Measurements from ENCODE around the gene MYO9B. TPM values are rescaled to one million over a fixed set of nuclear protein-coding genes. Genes with fewer than 3 reads are reported as not detected.
A peak's percentile ranks its signal among the peaks of the same experiment; 100 is the strongest.

MYO9B gene
- polyA plus RNA-seq, 1 donor (not counting 4 experiments of a cell fraction or from before 2014, with no cell fraction given) = 14.3 TPM

- Histone ChIP-seq H4K20me1 (ENCODE audit: control insufficient read depth, extremely low read depth, insufficient read depth, low read length) (no peaks in the 10 kb centered on the region), H3K79me2 (ENCODE audit: control insufficient read depth, insufficient read depth, low read length) (peaks cover 7% of the 10 kb centered on the region), H3K9me3 (ENCODE audit: control insufficient read depth, low read depth, low read length) (no peaks in the 10 kb centered on the region), H3K27ac (ENCODE audit: control insufficient read depth, insufficient read depth, low read length) (no peak overlapping the region), H3K9me1 (ENCODE audit: control insufficient read depth, extremely low read depth, insufficient read depth, low read length) (no peaks in the 10 kb centered on the region), H3K27me3 (ENCODE audit: control insufficient read depth, extremely low read depth, insufficient read depth, low read length) (no peaks in the 10 kb centered on the region), H2AFZ (ENCODE audit: control insufficient read depth, low read length) (no peak overlapping the region), H3K4me2 (ENCODE audit: control insufficient read depth, extremely low read depth, insufficient read depth, low read depth, low read length) (no peak overlapping the region), H3K4me1 (ENCODE audit: control insufficient read depth, extremely low read depth, insufficient read depth, low read length) (peaks cover 14% of the 10 kb centered on the region), H3K4me3 (ENCODE audit: control insufficient read depth in 2 of 3, extremely low read depth in 1 of 3, insufficient read depth in 2 of 3, low read depth in 1 of 3, low read length in 3 of 3) (no peak overlapping the region), H3K9ac (ENCODE audit: control insufficient read depth, extremely low read depth, insufficient read depth, low read length) (no peak overlapping the region), H3K36me3 (ENCODE audit: control insufficient read depth in 2 of 2, extremely low read depth in 1 of 2, insufficient read depth in 2 of 2, low read length in 2 of 2) (peaks cover 4 to 6% of the 10 kb centered on the region in 2 experiments)
- no peak for TF ChIP-seq EZH2 (IDR thresholded peaks at IDR 0.05; ENCODE audit: low read length)
- TF ChIP-seq CTCF (optimal IDR thresholded peaks at IDR 0.05 in 1 of 3, IDR thresholded peaks at IDR 0.05 in 1 of 3, conservative IDR thresholded peaks at IDR 0.05 in 1 of 3; ENCODE audit: extremely low read depth in 1 of 3, insufficient read depth in 2 of 3, low read length in 3 of 3) = no peak
- dilution Hi-C loops (cut with MboI; ENCODE audit: extremely low pct_ligation_motif_present, low sequenced_read_pairs) = no loop called here
- DNase-seq (ENCODE audit: low read depth, low spot score) = no peak
- FAIRE-seq = no peak
These were observed 48.4 kb downstream of the MYO9B start for GRCh38 chr19:17124025-17124424.

GRCh38 chr19:17125062-17125727 lies 49.6 kb downstream of the MYO9B start:
- no peaks in the 10 kb centered on the region for H4K20me1 ChIP-seq (ENCODE audit: control insufficient read depth, extremely low read depth, insufficient read depth, low read length)
- no peak overlapping the region for H2AFZ ChIP-seq (ENCODE audit: control insufficient read depth, low read length)
- H3K4me1 ChIP-seq (ENCODE audit: control insufficient read depth, extremely low read depth, insufficient read depth, low read length) = peaks cover 17% of the 10 kb centered on the region
- H3K27me3 ChIP-seq (ENCODE audit: control insufficient read depth, extremely low read depth, insufficient read depth, low read length) = no peaks in the 10 kb centered on the region
- H3K9me3 ChIP-seq (ENCODE audit: control insufficient read depth, low read depth, low read length) = no peaks in the 10 kb centered on the region
- FAIRE-seq (no peak), DNase-seq (ENCODE audit: low read depth, low spot score) (no peak)
- H3K36me3 ChIP-seq (ENCODE audit: control insufficient read depth in 2 of 2, extremely low read depth in 1 of 2, insufficient read depth in 2 of 2, low read length in 2 of 2) = peaks cover 3 to 4% of the 10 kb centered on the region in 2 experiments
- dilution Hi-C loops (cut with MboI; ENCODE audit: extremely low pct_ligation_motif_present, low sequenced_read_pairs) = no loop called here
- peak overlapping the region; percentile 28 for H3K9ac ChIP-seq (ENCODE audit: control insufficient read depth, extremely low read depth, insufficient read depth, low read length)
- no peaks in the 10 kb centered on the region for H3K9me1 ChIP-seq (ENCODE audit: control insufficient read depth, extremely low read depth, insufficient read depth, low read length)
- no peak overlapping the region for H3K27ac ChIP-seq (ENCODE audit: control insufficient read depth, insufficient read depth, low read length)
- TF ChIP-seq EZH2 (IDR thresholded peaks at IDR 0.05; ENCODE audit: low read length) = no peak
- TF ChIP-seq CTCF (optimal IDR thresholded peaks at IDR 0.05 in 1 of 3, IDR thresholded peaks at IDR 0.05 in 1 of 3, conservative IDR thresholded peaks at IDR 0.05 in 1 of 3; ENCODE audit: extremely low read depth in 1 of 3, insufficient read depth in 2 of 3, low read length in 3 of 3) = no peak
- peaks cover 4% of the 10 kb centered on the region for H3K79me2 ChIP-seq (ENCODE audit: control insufficient read depth, insufficient read depth, low read length)
- H3K4me3 ChIP-seq (ENCODE audit: control insufficient read depth in 2 of 3, extremely low read depth in 1 of 3, insufficient read depth in 2 of 3, low read depth in 1 of 3, low read length in 3 of 3) = no peak overlapping the region
- H3K4me2 ChIP-seq (ENCODE audit: control insufficient read depth, extremely low read depth, insufficient read depth, low read depth, low read length) = peak overlapping the region; percentile 32
